K562 (cell line): ENCODE results near the gene DDX20. TPM values are rescaled to one million over a fixed set of nuclear protein-coding genes. Genes with fewer than 3 reads are reported as not detected.

Source experiments
- ATAC-seq: fragments of 200-7000 bp; cut with Tn5 transposase; 3 replicates; pipeline ENCODE4 v1.9.1; 2020; ENCODE audit warnings: moderate library complexity
- BruUV-seq: library from RNA; stranded (reverse); fragments of 400-500 nt; replicated peaks from 2 replicates; lab custom pipeline; 2021; lab: Mats Ljungman, UMichigan
- CTCF ChIA-PET: fragments of 300-600 bp; formaldehyde crosslinking; extraction: SDS; loops from one replicate; lab custom pipeline; 2021; ENCODE audit warnings: low intra/inter-chr PET ratio; lab: Yijun Ruan, JAX
- POLR2A ChIA-PET: fragments of 300-600, 350-650 bp; sonication (Branson Sonifier 250); formaldehyde crosslinking; extraction: SDS; loops from one replicate; lab custom pipeline; 2021; ENCODE audit warnings: antibody characterized with exemption, inconsistent platforms; lab: Yijun Ruan, JAX
- DNase-seq, 4 experiments: peaks; one replicate each; pipeline versions ENCODE4 v3.0.0 to v3.0.0-alpha.2; 2011 to 2018; ENCODE audit warnings: low spot score in 3 of 4, mixed read lengths in 3 of 4; ENCODE audit errors: extremely low read depth in 1 of 4
- FAIRE-seq: peaks from 2 replicates; lab custom pipeline; 2011; peaks lifted over from hg19 to GRCh38; lab: Jason Lieb, UNC
- H2AFZ ChIP-seq: 2 replicates; pipeline ENCODE4 v1.6.0; 2011; ENCODE audit warnings: low read depth, low read length, control low read depth, inconsistent platforms
- H3K27ac ChIP-seq: fragments of 200-600 bp; 3 replicates; pipeline ENCODE4 v1.8.0; 2011; ENCODE audit warnings: low read depth, mild to moderate bottlenecking, control low read depth, inconsistent platforms, low read length, moderate library complexity, mixed read lengths; ENCODE audit errors: extremely low read depth
- H3K27me3 ChIP-seq, 2 experiments: fragments of 300-600 bp in 1 of 2; 2 replicates in 1 of 2; 3 replicates in 1 of 2; pipeline versions ENCODE4 v1.6.0 to v1.8.0; 2011; ENCODE audit warnings: inconsistent platforms in 2 of 2, low read length in 2 of 2, mild to moderate bottlenecking in 1 of 2, mixed read lengths in 1 of 2, moderate library complexity in 1 of 2; ENCODE audit not compliant: control insufficient read depth in 2 of 2, insufficient read depth in 2 of 2
- H3K36me3 ChIP-seq: fragments of 300-600 bp; 3 replicates; pipeline ENCODE4 v1.8.0; 2011; ENCODE audit warnings: mild to moderate bottlenecking, low read length, inconsistent platforms; ENCODE audit not compliant: control insufficient read depth, insufficient read depth
- H3K4me1 ChIP-seq, 2 experiments: fragments of 200-600 bp in 1 of 2; replicated peaks in 1 of 2; 2 replicates in 1 of 2; 3 replicates in 1 of 2; pipeline versions ENCODE4 v1.5.1 to v1.8.0; 2011; ENCODE audit warnings: inconsistent platforms in 2 of 2, low read length in 2 of 2, mild to moderate bottlenecking in 1 of 2, mixed read lengths in 1 of 2, moderate library complexity in 1 of 2; ENCODE audit not compliant: control insufficient read depth in 2 of 2, insufficient read depth in 2 of 2
- H3K4me2 ChIP-seq: 2 replicates; pipeline ENCODE4 v1.6.1; 2011; ENCODE audit warnings: low read length, control low read depth, inconsistent platforms, mixed read lengths; ENCODE audit not compliant: insufficient read depth
- H3K4me3 ChIP-seq: fragments of 200-600 bp; sonication (generic), shearing (Covaris generic); 2 replicates; pipeline ENCODE4 v1.5.1; 2016; ENCODE audit warnings: control low read depth, inconsistent platforms
- H3K79me2 ChIP-seq: fragments of 200-600 bp; 3 replicates; pipeline ENCODE4 v1.8.0; 2011; ENCODE audit warnings: low read length, inconsistent platforms; ENCODE audit not compliant: control insufficient read depth, insufficient read depth
- H3K9ac ChIP-seq, 2 experiments: 2 replicates each; pipeline versions ENCODE4 v1.6.0 to v1.6.1; 2011; ENCODE audit warnings: low read depth in 2 of 2, low read length in 2 of 2, control low read depth in 1 of 2, inconsistent platforms in 1 of 2, mild to moderate bottlenecking in 1 of 2, mixed read lengths in 1 of 2; ENCODE audit not compliant: insufficient read depth in 1 of 2
- H3K9me1 ChIP-seq: one replicate; pipeline ENCODE4 v1.6.0; 2011; ENCODE audit warnings: inconsistent platforms, mild to moderate bottlenecking, low read length, moderate library complexity; ENCODE audit not compliant: control insufficient read depth, insufficient read depth
- H3K9me3 ChIP-seq: replicated peaks from 2 replicates; pipeline ENCODE4 v1.5.1; 2011; ENCODE audit warnings: low read depth, low read length, inconsistent platforms; ENCODE audit not compliant: control insufficient read depth, insufficient read depth
- H4K20me1 ChIP-seq: replicated peaks from 2 replicates; pipeline ENCODE4 v1.6.1; 2011; ENCODE audit warnings: low read length, inconsistent platforms, mixed read lengths; ENCODE audit not compliant: control insufficient read depth, insufficient read depth
- CREB1 ChIP-seq, 2 experiments: sonication (generic) in 1 of 2; formaldehyde crosslinking in 1 of 2; IDR thresholded peaks; 2 replicates each; pipeline versions ENCODE4 v1.6.1 to v1.8.0; 2012 to 2022; ENCODE audit warnings: inconsistent platforms in 1 of 2, mild to moderate bottlenecking in 1 of 2, missing genetic modification reagents in 1 of 2, moderate library complexity in 1 of 2
- E2F8 ChIP-seq: fragments of 450-650 bp; IDR thresholded peaks from 2 replicates; pipeline ENCODE4 v1.7.1; 2018; ENCODE audit warnings: mild to moderate bottlenecking, low read depth; ENCODE audit not compliant: partially characterized antibody
- EGR1 ChIP-seq: fragments of 450-650 bp; conservative IDR thresholded peaks from 2 replicates; pipeline ENCODE4 v1.6.1; 2017; ENCODE audit warnings: mild to moderate bottlenecking
- FOXJ2 ChIP-seq: fragments of 200-800 bp; sonication (Bioruptor generic); IDR thresholded peaks from 2 replicates; pipeline ENCODE4 v1.6.1; 2016; ENCODE audit warnings: missing genetic modification characterization, missing compliant biosample characterization
- PURB ChIP-seq: sonication (generic); formaldehyde crosslinking; IDR thresholded peaks from 2 replicates; pipeline ENCODE4 v1.9.0; 2021; ENCODE audit warnings: low read depth, mild to moderate bottlenecking, missing genetic modification reagents
- SLC30A9 ChIP-seq: fragments of 250-450 bp; sonication (Bioruptor Pico); IDR thresholded peaks from 2 replicates; pipeline ENCODE4 v1.8.0; 2022; ENCODE audit warnings: mild to moderate bottlenecking, moderate library complexity
- SNAPC5 ChIP-seq: fragments of 250-450 bp; sonication (Bioruptor Pico); IDR thresholded peaks from 2 replicates; pipeline ENCODE4 v1.8.0; 2021; ENCODE audit warnings: moderate library complexity, mild to moderate bottlenecking, inconsistent platforms
- TAF9B ChIP-seq: fragments of 450-650 bp; IDR thresholded peaks from 2 replicates; pipeline ENCODE4 v1.6.1; 2018; ENCODE audit warnings: mild to moderate bottlenecking; ENCODE audit not compliant: partially characterized antibody
- ZNF174 ChIP-seq: fragments of 250-450 bp; sonication (Bioruptor Pico); IDR thresholded peaks from 2 replicates; pipeline ENCODE4 v1.4.0; 2020; ENCODE audit warnings: mild to moderate bottlenecking
- ZNF449 ChIP-seq: fragments of 250-450 bp; sonication (Bioruptor Pico); IDR thresholded peaks from 2 replicates; pipeline ENCODE4 v1.8.0; 2022; ENCODE audit warnings: moderate library complexity, mild to moderate bottlenecking, inconsistent platforms
- ZNF609 ChIP-seq: sonication (generic); formaldehyde crosslinking; IDR thresholded peaks from 2 replicates; pipeline ENCODE4 v1.8.1; 2023; ENCODE audit warnings: missing genetic modification reagents, mild to moderate bottlenecking, borderline replicate concordance
- WGBS: fragments of 100-300 bp; shearing (Covaris generic); methylation state at CpG from one replicate; pipeline ENCODE4 v1.1.6; 2016; ENCODE audit warnings: low coverage, mixed read lengths; ENCODE audit not compliant: insufficient coverage; ENCODE audit errors: missing lambda C conversion rate; 5-methylcytosine and 5-hydroxymethylcytosine counted together
- in situ Hi-C: fragments of 300-500 bp; cut with MboI; formaldehyde crosslinking; loops from 4 replicates; pipeline ENCODE4 v1.15.0; 2018; ENCODE audit warnings: inconsistent platforms, mixed read lengths
- intact Hi-C: fragments of 100-400 bp; cut with micrococcal nuclease; formaldehyde crosslinking; loops from 2 replicates; pipeline ENCODE4 v1.14.2; 2022
- polyA plus RNA-seq, 8 experiments: library from polyadenylated mRNA; depleted of rRNA in 4 of 8; stranded (reverse) in 5 of 8; unstranded in 3 of 8; fragments of >200 nt; fragmentation: Nextera tagmentation in 2 of 8; fragmentation: Illumina TruSeq in 1 of 8; extraction: Ambion mirVana in 2 of 8; extraction: Trizol in 1 of 8; gene quantifications; 2 replicates each; pipeline versions ENCODE4 v1.2.1 to v1.2.3, GENCODE V29; 2011 to 2014; ENCODE audit warnings: inconsistent platforms in 1 of 8, missing spikeins in 1 of 8
- total RNA-seq, 7 experiments: library from RNA; depleted of rRNA in 6 of 7; stranded (reverse); fragments of >200 nt in 6 of 7; fragmentation: Illumina TruSeq in 2 of 7; extraction: Trizol in 2 of 7; gene quantifications; 2 replicates each; pipeline versions ENCODE4 v1.2.1 to v1.2.3, GENCODE V29; 2011 to 2021; ENCODE audit warnings: low replicate concordance in 1 of 7

Gene DDX20
- total and polyA plus RNA-seq, 9 of the 15 experiments (the other 6 are each of a cell fraction or from before 2014, with no cell fraction given) = 8.3 to 33.4 (median 24.5) TPM

GRCh38 chr1:111789142-111789541 lies 33.4 kb downstream of the DDX20 start:
- Histone ChIP-seq H3K9me1 (no peaks in the 10 kb centered on the region), H3K79me2 (no peaks in the 10 kb centered on the region), H3K9ac (no peak overlapping the region), H3K27ac (no peak overlapping the region), H3K27me3 (peaks cover 43 to 44% of the 10 kb centered on the region in 2 experiments), H4K20me1 (0 out of 2 replicates have a peak, but pooled peaks cover 5% of the 10 kb centered on the region), H3K36me3 (no peaks in the 10 kb centered on the region), H3K4me1 (no peaks in the 10 kb centered on the region), H3K9me3 (no peaks in the 10 kb centered on the region), H3K4me2 (no peak overlapping the region), H3K4me3 (no peak overlapping the region), H2AFZ (no peak overlapping the region)
- CTCF ChIA-PET = interaction anchor here (0.6 kb wide), 1 partner anchor 1545 kb away, joined by 3 read pairs; no protein-coding TSS in a partner anchor
- intact Hi-C loops = no loop called here
- in situ Hi-C loops = no loop called here
- no TSS peak for BruUV-seq
- no peak for FAIRE-seq
- WGBS = 1% methylated on average over 5 of the region's 5 CpGs
- DNase-seq = no peak
- POLR2A ChIA-PET = interaction anchor here (0.6 to 0.7 kb wide), 3 partner anchors 25 to 548 kb away, joined by 3 to 4 read pairs (median 3); no protein-coding TSS in a partner anchor
- no peak for ATAC-seq
- TF ChIP-seq ZNF449 (CRISPR knock-in tag) = no peak
- TF ChIP-seq SLC30A9 (CRISPR knock-in tag) = no peak
- no peak for TF ChIP-seq E2F8
- no peak for TF ChIP-seq ZNF609
- no peak for TF ChIP-seq FOXJ2 (tag)
- no peak for TF ChIP-seq ZNF174 (CRISPR knock-in tag)
- no peak for TF ChIP-seq TAF9B
- no peak for TF ChIP-seq PURB (CRISPR knock-in tag)
- no peak for TF ChIP-seq CREB1 (IDR thresholded peaks at IDR 0.05)
- no peak for TF ChIP-seq CREB1 (CRISPR knock-in tag; IDR thresholded peaks at IDR 0.05)
- no peak for TF ChIP-seq EGR1
- TF ChIP-seq SNAPC5 (CRISPR knock-in tag) = no peak
